K562 (cell line): ENCODE data around the gene ZNF438. TPM values are rescaled to one million over a fixed set of nuclear protein-coding genes. Genes with fewer than 3 reads are reported as not detected.

ENCODE experiments used
- ATAC-seq: fragments of 200-7000 bp; cut with Tn5 transposase; 3 replicates; pipeline ENCODE4 v1.9.1; 2020; ENCODE audit warnings: moderate library complexity
- BruUV-seq: library from RNA; stranded (reverse); fragments of 400-500 nt; replicated peaks from 2 replicates; lab custom pipeline; 2021; lab: Mats Ljungman, UMichigan
- CTCF ChIA-PET: fragments of 300-600 bp; formaldehyde crosslinking; extraction: SDS; loops from one replicate; lab custom pipeline; 2021; ENCODE audit warnings: low intra/inter-chr PET ratio; lab: Yijun Ruan, JAX
- POLR2A ChIA-PET: fragments of 300-600, 350-650 bp; sonication (Branson Sonifier 250); formaldehyde crosslinking; extraction: SDS; loops from one replicate; lab custom pipeline; 2021; ENCODE audit warnings: antibody characterized with exemption, inconsistent platforms; lab: Yijun Ruan, JAX
- DNase-seq, 4 experiments: peaks; one replicate each; pipeline versions ENCODE4 v3.0.0 to v3.0.0-alpha.2; 2011 to 2018; ENCODE audit warnings: low spot score in 3 of 4, mixed read lengths in 3 of 4; ENCODE audit errors: extremely low read depth in 1 of 4
- FAIRE-seq: peaks from 2 replicates; lab custom pipeline; 2011; peaks lifted over from hg19 to GRCh38; lab: Jason Lieb, UNC
- H2AFZ ChIP-seq: 2 replicates; pipeline ENCODE4 v1.6.0; 2011; ENCODE audit warnings: low read depth, low read length, control low read depth, inconsistent platforms
- H3K27ac ChIP-seq: fragments of 200-600 bp; 3 replicates; pipeline ENCODE4 v1.8.0; 2011; ENCODE audit warnings: low read depth, mild to moderate bottlenecking, control low read depth, inconsistent platforms, low read length, moderate library complexity, mixed read lengths; ENCODE audit errors: extremely low read depth
- H3K27me3 ChIP-seq, 2 experiments: fragments of 300-600 bp in 1 of 2; 2 replicates in 1 of 2; 3 replicates in 1 of 2; pipeline versions ENCODE4 v1.6.0 to v1.8.0; 2011; ENCODE audit warnings: inconsistent platforms in 2 of 2, low read length in 2 of 2, mild to moderate bottlenecking in 1 of 2, mixed read lengths in 1 of 2, moderate library complexity in 1 of 2; ENCODE audit not compliant: control insufficient read depth in 2 of 2, insufficient read depth in 2 of 2
- H3K36me3 ChIP-seq: fragments of 300-600 bp; 3 replicates; pipeline ENCODE4 v1.8.0; 2011; ENCODE audit warnings: mild to moderate bottlenecking, low read length, inconsistent platforms; ENCODE audit not compliant: control insufficient read depth, insufficient read depth
- H3K4me1 ChIP-seq, 2 experiments: fragments of 200-600 bp in 1 of 2; replicated peaks in 1 of 2; 2 replicates in 1 of 2; 3 replicates in 1 of 2; pipeline versions ENCODE4 v1.5.1 to v1.8.0; 2011; ENCODE audit warnings: inconsistent platforms in 2 of 2, low read length in 2 of 2, mild to moderate bottlenecking in 1 of 2, mixed read lengths in 1 of 2, moderate library complexity in 1 of 2; ENCODE audit not compliant: control insufficient read depth in 2 of 2, insufficient read depth in 2 of 2
- H3K4me2 ChIP-seq: 2 replicates; pipeline ENCODE4 v1.6.1; 2011; ENCODE audit warnings: low read length, control low read depth, inconsistent platforms, mixed read lengths; ENCODE audit not compliant: insufficient read depth
- H3K4me3 ChIP-seq: fragments of 200-600 bp; sonication (generic), shearing (Covaris generic); 2 replicates; pipeline ENCODE4 v1.5.1; 2016; ENCODE audit warnings: control low read depth, inconsistent platforms
- H3K79me2 ChIP-seq: fragments of 200-600 bp; 3 replicates; pipeline ENCODE4 v1.8.0; 2011; ENCODE audit warnings: low read length, inconsistent platforms; ENCODE audit not compliant: control insufficient read depth, insufficient read depth
- H3K9ac ChIP-seq, 2 experiments: 2 replicates each; pipeline versions ENCODE4 v1.6.0 to v1.6.1; 2011; ENCODE audit warnings: low read depth in 2 of 2, low read length in 2 of 2, control low read depth in 1 of 2, inconsistent platforms in 1 of 2, mild to moderate bottlenecking in 1 of 2, mixed read lengths in 1 of 2; ENCODE audit not compliant: insufficient read depth in 1 of 2
- H3K9me1 ChIP-seq: one replicate; pipeline ENCODE4 v1.6.0; 2011; ENCODE audit warnings: inconsistent platforms, mild to moderate bottlenecking, low read length, moderate library complexity; ENCODE audit not compliant: control insufficient read depth, insufficient read depth
- H3K9me3 ChIP-seq: replicated peaks from 2 replicates; pipeline ENCODE4 v1.5.1; 2011; ENCODE audit warnings: low read depth, low read length, inconsistent platforms; ENCODE audit not compliant: control insufficient read depth, insufficient read depth
- H4K20me1 ChIP-seq: replicated peaks from 2 replicates; pipeline ENCODE4 v1.6.1; 2011; ENCODE audit warnings: low read length, inconsistent platforms, mixed read lengths; ENCODE audit not compliant: control insufficient read depth, insufficient read depth
- ARHGAP35 ChIP-seq: fragments of 450-650 bp; IDR thresholded peaks from 2 replicates; pipeline ENCODE4 v1.6.1; 2018; ENCODE audit not compliant: partially characterized antibody
- FOXK1 ChIP-seq: sonication (generic); formaldehyde crosslinking; IDR thresholded peaks from 2 replicates; pipeline ENCODE4 v1.8.0; 2022; ENCODE audit warnings: missing genetic modification reagents, mild to moderate bottlenecking, borderline replicate concordance
- FUS ChIP-seq: fragments of 200-400 bp; formaldehyde crosslinking; optimal IDR thresholded peaks from 2 replicates; pipeline ENCODE3; 2017; ENCODE audit warnings: low read depth, low read length
- GABPA ChIP-seq: fragments of 200-800 bp; sonication (Bioruptor generic); conservative IDR thresholded peaks from 2 replicates; pipeline ENCODE4 v1.6.1; 2016; ENCODE audit warnings: low read depth, missing genetic modification characterization, missing compliant biosample characterization
- MTF1 ChIP-seq: fragments of 250-450 bp; sonication (Bioruptor Pico); IDR thresholded peaks from 2 replicates; pipeline ENCODE4 v1.9.0; 2021; ENCODE audit warnings: moderate library complexity, mild to moderate bottlenecking, inconsistent platforms, borderline replicate concordance
- SIRT6 ChIP-seq: IDR thresholded peaks from one replicate; pipeline ENCODE4 v1.6.1; 2012; ENCODE audit warnings: low read depth, mild to moderate bottlenecking, control low read depth, inconsistent platforms, low read length, moderate library complexity
- TBP ChIP-seq: optimal IDR thresholded peaks from 2 replicates; pipeline ENCODE3; 2011; ENCODE audit warnings: low read depth, low read length, improper control_type of control experiment
- ZKSCAN3 ChIP-seq: fragments of 250-450 bp; sonication (Bioruptor Pico); IDR thresholded peaks from 2 replicates; pipeline ENCODE4 v1.4.0; 2020
- ZNF232 ChIP-seq: sonication (generic); formaldehyde crosslinking; IDR thresholded peaks from 2 replicates; pipeline ENCODE4 v1.8.0; 2022; ENCODE audit warnings: mild to moderate bottlenecking, missing genetic modification reagents
- ZNF507 ChIP-seq: conservative IDR thresholded peaks from 2 replicates; pipeline ENCODE4 v1.6.1; 2017; ENCODE audit warnings: missing genetic modification characterization, missing compliant biosample characterization
- ZSCAN32 ChIP-seq: fragments of 450-650 bp; formaldehyde crosslinking; IDR thresholded peaks from 2 replicates; pipeline ENCODE4 v1.4.0; 2020; ENCODE audit warnings: mild to moderate bottlenecking, moderate library complexity
- WGBS: fragments of 100-300 bp; shearing (Covaris generic); methylation state at CpG from one replicate; pipeline ENCODE4 v1.1.6; 2016; ENCODE audit warnings: low coverage, mixed read lengths; ENCODE audit not compliant: insufficient coverage; ENCODE audit errors: missing lambda C conversion rate; 5-methylcytosine and 5-hydroxymethylcytosine counted together
- in situ Hi-C: fragments of 300-500 bp; cut with MboI; formaldehyde crosslinking; loops from 4 replicates; pipeline ENCODE4 v1.15.0; 2018; ENCODE audit warnings: inconsistent platforms, mixed read lengths
- intact Hi-C: fragments of 100-400 bp; cut with micrococcal nuclease; formaldehyde crosslinking; loops from 2 replicates; pipeline ENCODE4 v1.14.2; 2022
- polyA plus RNA-seq, 8 experiments: library from polyadenylated mRNA; depleted of rRNA in 4 of 8; stranded (reverse) in 5 of 8; unstranded in 3 of 8; fragments of >200 nt; fragmentation: Nextera tagmentation in 2 of 8; fragmentation: Illumina TruSeq in 1 of 8; extraction: Ambion mirVana in 2 of 8; extraction: Trizol in 1 of 8; gene quantifications; 2 replicates each; pipeline versions ENCODE4 v1.2.1 to v1.2.3, GENCODE V29; 2011 to 2014; ENCODE audit warnings: inconsistent platforms in 1 of 8, missing spikeins in 1 of 8
- total RNA-seq, 7 experiments: library from RNA; depleted of rRNA in 6 of 7; stranded (reverse); fragments of >200 nt in 6 of 7; fragmentation: Illumina TruSeq in 2 of 7; extraction: Trizol in 2 of 7; gene quantifications; 2 replicates each; pipeline versions ENCODE4 v1.2.1 to v1.2.3, GENCODE V29; 2011 to 2021; ENCODE audit warnings: low replicate concordance in 1 of 7
- TF ChIP-seq, protein P1 (sequence below), 2 experiments: fragments of 200-800 bp in 1 of 2; sonication (Bioruptor generic) in 1 of 2; sonication (generic) in 1 of 2; formaldehyde crosslinking in 1 of 2; IDR thresholded peaks in 1 of 2; conservative IDR thresholded peaks in 1 of 2; 2 replicates each; pipeline versions ENCODE4 v1.5.0 to v1.6.1; 2016 to 2020; ENCODE audit warnings: missing compliant biosample characterization in 1 of 2, missing genetic modification characterization in 1 of 2, missing genetic modification reagents in 1 of 2
- TF ChIP-seq, protein P2 (sequence below): fragments of 450-650 bp; formaldehyde crosslinking; IDR thresholded peaks from 2 replicates; pipeline ENCODE4 v1.4.0; 2020; ENCODE audit warnings: mild to moderate bottlenecking, mixed read lengths
- TF ChIP-seq, protein P3 (sequence below), 2 experiments: fragments of 450-650 bp; conservative IDR thresholded peaks; 2 replicates each; pipeline ENCODE4 v1.6.1; 2017; ENCODE audit warnings: mild to moderate bottlenecking in 2 of 2, moderate library complexity in 2 of 2

Gene ZNF438
- total and polyA plus RNA-seq, 9 of the 15 experiments (the other 6 are each of a cell fraction or from before 2014, with no cell fraction given), result 0.45 to 1.5 (median 0.91) TPM

DNA sequence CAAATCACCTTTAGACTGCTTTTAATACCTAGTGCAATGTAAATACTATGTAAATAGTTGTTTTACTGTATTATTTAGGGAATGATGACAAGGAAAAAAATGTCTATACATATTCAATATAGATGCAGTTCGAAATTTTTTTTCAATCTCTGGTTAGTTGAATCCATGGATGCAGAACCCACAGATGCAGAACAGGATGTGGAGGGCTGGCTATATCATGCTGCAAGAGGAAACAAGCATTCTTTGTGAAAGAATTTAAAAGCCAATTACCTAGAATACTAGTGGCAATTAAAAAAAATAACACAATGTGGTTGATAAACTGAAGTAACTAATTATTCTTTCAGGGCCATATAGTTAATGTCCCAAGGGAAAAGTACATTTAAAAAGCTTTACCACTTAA lies 170.4 kb downstream of the ZNF438 start:
- WGBS, result 0% methylated on average over 1 of the region's 1 CpG

More for the DNA sequence above, 170.4 kb downstream of the ZNF438 start:
- no peak overlapping the region for H3K27ac ChIP-seq
- no TSS peak for BruUV-seq
- H2AFZ ChIP-seq, result no peak overlapping the region
- FAIRE-seq (no peak), DNase-seq (no peak), ATAC-seq (no peak)
- no peaks in the 10 kb centered on the region for H3K4me1 ChIP-seq
- no peaks in the 10 kb centered on the region for H3K9me1 ChIP-seq
- H3K36me3 ChIP-seq, result no peaks in the 10 kb centered on the region
- TF ChIP-seq MTF1, result no peak
- no peak for TF ChIP-seq GABPA (tag)
- TF ChIP-seq ZKSCAN3 (CRISPR knock-in tag), result no peak
- no peak for TF ChIP-seq TBP
- no peak for TF ChIP-seq SIRT6
- TF ChIP-seq ZSCAN32 (CRISPR knock-in tag), result no peak
- TF ChIP-seq ZNF232 (CRISPR knock-in tag), result no peak
- TF ChIP-seq, protein P1, sequence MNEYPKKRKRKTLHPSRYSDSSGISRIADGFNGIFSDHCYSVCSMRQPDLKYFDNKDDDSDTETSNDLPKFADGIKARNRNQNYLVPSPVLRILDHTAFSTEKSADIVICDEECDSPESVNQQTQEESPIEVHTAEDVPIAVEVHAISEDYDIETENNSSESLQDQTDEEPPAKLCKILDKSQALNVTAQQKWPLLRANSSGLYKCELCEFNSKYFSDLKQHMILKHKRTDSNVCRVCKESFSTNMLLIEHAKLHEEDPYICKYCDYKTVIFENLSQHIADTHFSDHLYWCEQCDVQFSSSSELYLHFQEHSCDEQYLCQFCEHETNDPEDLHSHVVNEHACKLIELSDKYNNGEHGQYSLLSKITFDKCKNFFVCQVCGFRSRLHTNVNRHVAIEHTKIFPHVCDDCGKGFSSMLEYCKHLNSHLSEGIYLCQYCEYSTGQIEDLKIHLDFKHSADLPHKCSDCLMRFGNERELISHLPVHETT (CRISPR knock-in tag; conservative IDR thresholded peaks at IDR 0.05 in 1 of 2, IDR thresholded peaks at IDR 0.05 in 1 of 2), result no peak
- TF ChIP-seq ARHGAP35, result no peak
- no peak for TF ChIP-seq FUS
- no peak for TF ChIP-seq ZNF507 (tag)
- TF ChIP-seq, protein P2, sequence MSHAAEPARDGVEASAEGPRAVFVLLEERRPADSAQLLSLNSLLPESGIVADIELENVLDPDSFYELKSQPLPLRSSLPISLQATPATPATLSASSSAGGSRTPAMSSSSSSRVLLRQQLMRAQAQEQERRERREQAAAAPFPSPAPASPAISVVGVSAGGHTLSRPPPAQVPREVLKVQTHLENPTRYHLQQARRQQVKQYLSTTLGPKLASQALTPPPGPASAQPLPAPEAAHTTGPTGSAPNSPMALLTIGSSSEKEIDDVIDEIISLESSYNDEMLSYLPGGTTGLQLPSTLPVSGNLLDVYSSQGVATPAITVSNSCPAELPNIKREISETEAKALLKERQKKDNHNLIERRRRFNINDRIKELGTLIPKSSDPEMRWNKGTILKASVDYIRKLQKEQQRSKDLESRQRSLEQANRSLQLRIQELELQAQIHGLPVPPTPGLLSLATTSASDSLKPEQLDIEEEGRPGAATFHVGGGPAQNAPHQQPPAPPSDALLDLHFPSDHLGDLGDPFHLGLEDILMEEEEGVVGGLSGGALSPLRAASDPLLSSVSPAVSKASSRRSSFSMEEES (CRISPR knock-in tag), result no peak
- TF ChIP-seq, protein P3, sequence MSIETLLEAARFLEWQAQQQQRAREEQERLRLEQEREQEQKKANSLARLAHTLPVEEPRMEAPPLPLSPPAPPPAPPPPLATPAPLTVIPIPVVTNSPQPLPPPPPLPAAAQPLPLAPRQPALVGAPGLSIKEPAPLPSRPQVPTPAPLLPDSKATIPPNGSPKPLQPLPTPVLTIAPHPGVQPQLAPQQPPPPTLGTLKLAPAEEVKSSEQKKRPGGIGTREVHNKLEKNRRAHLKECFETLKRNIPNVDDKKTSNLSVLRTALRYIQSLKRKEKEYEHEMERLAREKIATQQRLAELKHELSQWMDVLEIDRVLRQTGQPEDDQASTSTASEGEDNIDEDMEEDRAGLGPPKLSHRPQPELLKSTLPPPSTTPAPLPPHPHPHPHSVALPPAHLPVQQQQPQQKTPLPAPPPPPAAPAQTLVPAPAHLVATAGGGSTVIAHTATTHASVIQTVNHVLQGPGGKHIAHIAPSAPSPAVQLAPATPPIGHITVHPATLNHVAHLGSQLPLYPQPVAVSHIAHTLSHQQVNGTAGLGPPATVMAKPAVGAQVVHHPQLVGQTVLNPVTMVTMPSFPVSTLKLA (conservative IDR thresholded peaks at IDR 0.05), result no peak
- no peak for TF ChIP-seq FOXK1 (CRISPR knock-in tag)
- no peak overlapping the region for H3K4me2 ChIP-seq
- ChIA-PET CTCF (no interaction called here), POLR2A (interaction anchor here (0.6 kb wide), 1 partner anchor 75 kb away, joined by 3 read pairs; no protein-coding TSS in a partner anchor)
- H3K9me3 ChIP-seq, result no peaks in the 10 kb centered on the region
- H3K27me3 ChIP-seq, result peaks cover 8 to 9% of the 10 kb centered on the region in 2 experiments; a peak in 2 of 5 replicates
- no peak overlapping the region for H3K9ac ChIP-seq
- no peak overlapping the region for H3K4me3 ChIP-seq
- no peaks in the 10 kb centered on the region for H4K20me1 ChIP-seq
- intact Hi-C loops (no loop called here), in situ Hi-C loops (no loop called here)
- H3K79me2 ChIP-seq, result no peaks in the 10 kb centered on the region
